GM04503 (cell line): ENCODE measurements around the gene BACH2.

Experiments
- DNase-seq: peaks from one replicate; pipeline ENCODE4 v3.0.0-alpha.2; 2012; ENCODE audit warnings: low read depth

Gene BACH2

DNA sequence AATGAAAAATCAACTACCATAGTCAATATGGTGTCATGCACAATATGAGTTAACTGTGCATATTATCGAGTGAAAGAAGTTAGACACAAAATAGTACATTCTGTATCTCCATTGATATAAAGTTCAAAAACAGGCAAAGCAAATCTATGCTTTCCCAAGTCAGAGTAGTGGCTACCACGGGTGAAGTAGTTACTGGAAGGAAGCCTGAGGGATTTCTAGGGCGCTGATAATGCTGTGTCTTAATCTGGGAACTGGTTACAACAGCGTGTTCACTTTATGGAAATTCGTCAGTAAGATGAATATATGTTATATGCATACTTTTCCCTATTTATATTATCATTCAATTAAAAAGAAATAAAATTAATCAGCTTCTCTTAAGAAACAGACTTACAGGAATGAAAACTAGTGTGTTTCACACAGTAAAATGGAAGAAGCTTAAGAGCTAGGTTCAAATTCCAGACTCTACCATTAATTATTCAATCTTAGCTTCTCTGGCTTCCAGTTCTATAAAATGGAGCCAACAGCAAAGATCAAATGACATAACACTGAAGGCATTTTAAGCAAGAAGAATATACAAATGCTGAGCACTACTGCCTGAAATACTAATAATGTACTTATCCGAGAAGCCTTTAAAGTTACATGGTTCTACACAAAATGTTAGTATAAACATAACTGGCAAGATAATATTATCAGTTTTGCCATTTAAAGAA is 19.2 kb downstream of the BACH2 start:
- DNase-seq, result no peak

- DNase-seq, result no peak
These were observed 22.1 kb downstream of the BACH2 start for GRCh38 chr6:90274451-90275030.

DNA sequence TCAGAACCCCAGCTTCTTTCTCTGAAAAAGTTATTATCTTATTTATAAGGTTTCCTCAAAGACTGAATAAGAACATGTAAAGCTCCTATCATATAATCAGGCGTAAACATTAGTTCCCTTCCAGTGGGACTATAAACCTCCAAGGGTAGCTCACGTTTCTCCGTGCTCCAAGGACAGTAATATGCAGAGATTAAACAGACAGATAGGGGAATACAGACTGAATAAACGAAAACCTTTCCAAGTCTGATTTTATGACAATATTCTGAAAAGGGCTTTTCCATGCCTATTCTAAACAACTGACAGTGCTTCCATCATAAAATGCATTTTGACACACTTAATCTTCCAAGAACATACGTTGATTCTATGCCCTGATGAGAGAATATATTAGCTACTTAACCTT is 22.8 kb downstream of the BACH2 start:
- DNase-seq, result no peak

- no peak for DNase-seq
These were observed 23.7 kb downstream of the BACH2 start for GRCh38 chr6:90272895-90273294.

DNA sequence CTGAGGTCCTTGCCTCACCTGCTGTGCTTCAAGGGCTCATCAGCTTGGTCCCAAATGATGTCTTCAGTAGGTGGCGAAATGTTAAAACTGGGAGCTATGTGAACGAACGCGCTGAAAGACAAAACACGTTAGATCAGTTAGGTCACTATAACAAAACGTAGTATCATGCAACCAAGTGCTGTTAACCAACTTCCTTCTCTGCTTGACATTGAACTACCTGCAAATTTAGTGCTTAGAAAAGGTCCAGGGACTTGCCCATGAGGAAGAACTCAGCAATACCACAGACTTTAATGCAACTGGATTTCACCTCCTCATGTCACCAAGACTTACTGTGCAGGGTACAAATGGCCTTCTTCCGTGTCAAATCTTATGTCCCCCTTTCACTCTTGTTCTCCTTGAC is 24.8 kb downstream of the BACH2 start:
- no peak for DNase-seq

DNA sequence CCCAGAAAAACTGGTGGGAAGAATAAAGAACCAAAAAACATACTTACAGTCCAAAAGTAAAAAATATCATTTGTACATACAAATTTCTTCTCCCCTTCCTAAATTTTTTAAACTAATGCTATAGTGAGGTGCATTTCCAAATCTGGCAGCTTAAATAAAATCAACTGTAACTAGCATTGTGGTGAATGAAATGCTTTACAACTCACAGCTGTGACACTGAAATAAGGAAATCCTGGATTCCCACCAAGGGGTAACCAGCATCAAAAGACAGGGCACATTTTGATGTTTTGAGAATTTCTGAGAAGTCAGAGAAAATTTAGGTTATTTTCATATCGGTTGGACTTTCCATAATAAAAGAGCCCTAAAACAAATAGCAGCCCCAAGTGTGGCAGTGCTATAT is 27.3 kb downstream of the BACH2 start:
- no peak for DNase-seq

- no peak for DNase-seq
These were observed 28.5 kb downstream of the BACH2 start for GRCh38 chr6:90268178-90268577.

- no peak for DNase-seq
These were observed 29.6 kb downstream of the BACH2 start for GRCh38 chr6:90266905-90267621.

GRCh38 chr6:90264561-90264960 is 32.1 kb downstream of the BACH2 start:
- DNase-seq, result no peak

DNA sequence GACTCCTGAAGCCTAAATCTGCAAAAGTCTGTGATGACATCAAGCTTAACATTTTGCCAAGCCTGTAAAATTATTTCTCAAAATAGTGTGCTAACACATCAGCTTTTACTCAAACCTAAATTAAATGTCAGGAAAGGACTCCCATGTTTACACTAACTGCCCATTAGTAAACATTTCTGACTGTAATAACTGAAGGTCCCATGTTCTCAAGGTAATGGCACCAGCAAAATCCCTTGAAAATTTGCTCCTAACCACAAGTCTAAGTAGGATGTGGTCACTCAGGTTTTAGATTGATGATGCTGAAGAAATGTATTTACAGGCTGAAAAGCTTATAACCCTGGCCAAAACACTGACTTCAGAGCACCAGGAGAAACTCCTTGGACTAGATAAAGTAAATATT is 33.0 kb downstream of the BACH2 start:
- no peak for DNase-seq

DNA sequence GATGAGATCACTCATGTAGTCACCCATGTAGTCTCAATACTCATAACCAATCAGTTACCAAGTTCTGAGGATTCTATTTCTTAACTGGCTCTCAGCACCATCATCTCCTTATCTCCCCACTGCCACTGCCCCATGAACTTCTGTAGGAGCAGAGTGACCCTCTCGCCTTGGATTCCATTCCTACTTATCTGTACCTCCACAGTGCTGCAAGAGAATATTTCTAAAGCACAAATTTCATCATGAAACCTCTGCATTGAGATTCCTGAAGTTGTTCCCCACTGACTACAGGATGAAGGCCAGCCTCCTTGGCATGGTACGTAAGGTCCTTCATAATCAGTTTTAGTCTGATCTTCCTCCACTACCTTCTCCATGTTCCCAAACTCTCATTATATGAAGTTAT is 34.8 kb downstream of the BACH2 start:
- DNase-seq, result no peak

GRCh38 chr6:90257486-90257738 is 39.2 kb downstream of the BACH2 start:
- no peak for DNase-seq

GRCh38 chr6:90256698-90257485 is 39.8 kb downstream of the BACH2 start:
- DNase-seq, result peak; percentile 14

- DNase-seq, result no peak
These were observed 43.0 kb downstream of the BACH2 start for GRCh38 chr6:90253631-90254030.

DNA sequence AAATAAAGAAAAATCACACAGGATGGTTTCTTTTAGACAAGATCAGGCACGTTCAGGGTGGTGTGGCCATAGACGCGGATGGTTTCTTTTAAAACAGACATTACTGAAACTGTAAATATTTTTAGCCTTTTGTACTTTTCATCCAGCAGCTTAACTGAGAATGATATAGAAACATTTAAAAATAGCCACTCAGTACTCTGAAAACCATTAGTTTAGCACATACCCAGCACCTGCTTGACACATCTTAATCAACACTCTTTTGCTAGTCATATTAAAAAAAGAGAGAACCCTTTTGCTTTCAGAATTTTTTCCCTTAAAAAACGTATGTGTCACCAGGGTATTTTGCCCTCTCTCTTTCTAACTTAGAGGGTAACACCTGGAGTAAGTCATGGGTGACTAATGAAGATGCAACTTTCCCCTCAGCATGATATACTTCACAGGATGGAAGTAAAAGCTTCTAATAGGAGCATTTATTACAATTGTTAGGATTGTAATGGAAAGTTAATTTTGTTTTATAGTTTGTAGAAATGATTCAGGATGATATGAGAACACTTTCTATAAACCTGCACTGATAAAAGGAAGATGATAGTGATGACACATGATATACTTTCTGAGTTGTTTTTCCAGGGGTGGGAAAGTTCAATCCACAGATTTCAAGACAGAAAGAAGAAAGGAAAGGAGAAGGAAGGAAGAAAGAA is 45.2 kb downstream of the BACH2 start:
- DNase-seq, result no peak

DNA sequence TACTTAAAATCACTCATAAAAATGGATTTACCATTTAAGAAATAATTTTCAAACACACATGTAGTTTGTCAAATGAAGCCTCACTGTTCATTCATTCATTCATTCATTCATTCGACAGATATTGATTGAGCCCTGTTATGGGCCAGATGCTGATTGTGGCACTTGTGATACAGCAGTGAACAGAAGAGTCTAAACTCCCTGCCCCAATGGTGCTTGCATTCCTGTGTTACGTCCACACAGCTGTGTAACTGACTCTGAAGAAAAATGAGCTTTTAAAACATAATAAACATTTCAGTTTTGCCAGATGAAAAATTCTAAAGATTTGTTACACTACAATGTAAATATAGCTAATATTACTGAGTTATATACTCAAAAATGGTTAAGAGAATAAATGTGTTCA is 46.2 kb downstream of the BACH2 start:
- no peak for DNase-seq

DNA sequence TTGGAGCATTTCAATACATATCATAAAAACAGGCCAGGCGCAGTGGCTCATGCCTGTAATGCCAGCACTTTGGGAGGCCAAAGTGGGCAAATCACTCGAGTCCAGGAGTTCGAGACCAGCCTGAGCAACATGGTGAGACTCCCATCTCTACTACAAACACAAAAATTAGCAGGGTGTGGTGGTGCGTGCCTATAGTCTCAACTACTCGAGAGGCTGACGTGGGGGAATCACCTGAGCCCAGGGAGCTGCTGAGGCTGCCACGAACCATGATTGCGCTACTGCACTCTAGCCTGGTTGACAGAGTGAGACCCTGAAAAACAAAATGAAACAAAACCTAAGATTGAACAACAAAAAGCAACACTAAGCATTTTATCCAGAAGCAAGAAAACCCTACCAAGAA is 47.2 kb downstream of the BACH2 start:
- no peak for DNase-seq

DNA sequence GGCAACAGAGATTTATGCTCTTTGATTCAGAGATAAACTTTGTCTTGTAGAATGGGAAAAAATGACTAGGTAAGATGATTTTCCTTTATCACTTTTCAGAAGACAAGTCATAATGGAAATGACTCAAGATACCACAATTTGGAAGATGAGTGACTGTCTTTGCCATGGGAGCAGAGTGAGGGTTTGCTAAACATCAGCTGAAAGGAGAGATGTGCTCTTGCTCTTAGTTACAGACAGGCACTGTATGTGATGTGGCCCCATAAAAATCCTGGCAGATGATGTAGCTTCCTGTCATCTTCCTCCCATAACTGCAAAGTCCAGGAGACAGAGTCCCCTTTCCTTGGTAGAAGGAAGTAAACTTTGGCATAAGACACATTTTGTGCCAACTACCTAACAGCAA is 47.6 kb downstream of the BACH2 start:
- DNase-seq, result no peak

- no peak for DNase-seq
These were observed 49.4 kb downstream of the BACH2 start for GRCh38 chr6:90247262-90247661.

GRCh38 chr6:90241229-90241880 is 55.3 kb downstream of the BACH2 start:
- DNase-seq, result no peak

DNA sequence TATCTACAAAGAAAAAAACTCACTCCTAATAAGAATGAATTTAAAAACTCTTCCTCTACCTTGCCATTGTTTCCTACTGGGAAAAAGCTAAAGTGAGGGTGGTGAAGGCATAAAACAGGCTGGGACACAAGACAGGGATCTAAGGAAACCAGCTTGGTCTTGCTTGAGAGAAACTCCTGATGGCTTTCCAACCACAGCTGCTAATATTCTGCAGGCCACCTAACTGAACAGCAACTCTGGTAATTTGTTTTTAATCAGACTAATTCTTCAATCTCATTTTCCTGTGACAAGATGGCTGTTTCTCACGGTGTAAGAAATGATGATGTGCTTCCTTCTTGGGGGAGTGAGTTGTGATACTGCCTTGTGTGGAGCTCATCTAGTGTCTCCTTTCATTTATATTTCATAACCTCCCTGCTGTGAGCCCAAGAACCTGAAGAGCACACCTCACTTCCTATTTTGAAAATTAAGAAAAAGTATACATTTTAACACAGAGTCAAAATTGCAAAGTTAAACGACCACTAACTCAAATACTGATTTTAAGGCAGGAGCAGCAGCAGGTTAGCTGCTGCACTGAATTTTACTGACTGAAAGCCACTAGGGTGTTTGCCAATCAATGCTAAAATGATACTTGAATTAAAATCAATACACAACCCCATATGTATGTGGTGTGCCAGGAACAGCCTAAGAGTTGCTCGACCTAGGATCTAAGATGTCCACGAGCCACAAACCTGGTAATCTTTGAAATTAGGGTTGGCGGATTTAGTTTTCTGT is 58.0 kb downstream of the BACH2 start:
- DNase-seq, result no peak
